Coronary artery (tissue), 2 donors: ENCODE measurements around the gene MFRP.

Source experiments
- DNase-seq: peaks from one replicate; pipeline ENCODE4 v3.0.0-alpha.2; 2017; ENCODE audit warnings: low spot score
- H3K27ac ChIP-seq, 2 donors: fragments of 200-600 bp; sonication (generic); one replicate each; pipeline ENCODE4 v1.5.1; 2016 to 2019
- H3K4me3 ChIP-seq: fragments of 200-600 bp; sonication (generic); 2 replicates; pipeline ENCODE4 v1.5.1; 2016; ENCODE audit warnings: mild to moderate bottlenecking, moderate library complexity
- CTCF ChIP-seq: fragments of 200-600 bp; sonication (generic); IDR thresholded peaks from one replicate; pipeline ENCODE4 v1.5.1; 2019; ENCODE audit warnings: antibody characterized with exemption

MFRP gene

GRCh38 chr11:119361941-119362725, 15.6 kb upstream of the MFRP start:
- DNase-seq: no peak
- TF ChIP-seq CTCF: no peak
- Histone ChIP-seq H3K4me3 (no peak overlapping the region), H3K27ac (peak overlapping the region; percentile 72 to 82)

DNA sequence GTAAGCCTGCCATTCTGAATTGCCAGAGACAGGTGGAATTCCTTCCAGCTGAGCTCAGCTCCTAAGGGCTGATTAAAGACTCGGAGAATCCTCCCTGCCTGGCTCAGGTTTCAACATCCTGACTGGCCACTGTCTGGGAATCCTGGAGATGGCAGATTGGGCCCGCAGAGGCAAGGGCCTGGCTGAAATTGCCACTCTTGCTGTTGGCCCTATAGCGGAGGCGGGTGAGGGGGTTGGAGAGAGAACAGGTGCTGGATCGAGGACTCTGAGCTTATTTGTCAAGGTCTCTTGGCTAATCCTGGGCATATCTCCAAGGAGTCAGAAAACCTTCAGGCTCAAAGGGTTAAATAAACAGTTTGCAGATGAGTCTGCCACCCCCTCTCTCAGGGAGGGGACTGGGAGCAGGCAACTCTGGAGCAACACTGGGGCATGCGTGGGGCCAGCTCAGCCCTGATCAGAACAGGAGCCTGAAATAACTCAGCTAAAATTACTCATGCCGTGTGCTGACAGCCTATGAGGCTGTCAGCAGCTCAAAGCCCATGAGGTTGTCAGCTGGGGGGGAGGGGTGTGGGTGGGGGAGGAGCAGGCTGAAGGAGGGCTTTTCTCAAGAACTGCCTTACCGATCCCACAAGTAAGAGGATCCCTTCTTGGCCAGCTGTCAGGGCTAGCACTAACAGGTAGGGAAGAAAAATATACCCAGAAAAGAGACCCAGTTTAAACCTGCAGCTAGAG, 14.7 kb upstream of the MFRP start:
- Histone ChIP-seq H3K27ac (peak overlapping the region; percentile 72 to 82), H3K4me3 (no peak overlapping the region)
- DNase-seq: no peak
- no peak for TF ChIP-seq CTCF

DNA sequence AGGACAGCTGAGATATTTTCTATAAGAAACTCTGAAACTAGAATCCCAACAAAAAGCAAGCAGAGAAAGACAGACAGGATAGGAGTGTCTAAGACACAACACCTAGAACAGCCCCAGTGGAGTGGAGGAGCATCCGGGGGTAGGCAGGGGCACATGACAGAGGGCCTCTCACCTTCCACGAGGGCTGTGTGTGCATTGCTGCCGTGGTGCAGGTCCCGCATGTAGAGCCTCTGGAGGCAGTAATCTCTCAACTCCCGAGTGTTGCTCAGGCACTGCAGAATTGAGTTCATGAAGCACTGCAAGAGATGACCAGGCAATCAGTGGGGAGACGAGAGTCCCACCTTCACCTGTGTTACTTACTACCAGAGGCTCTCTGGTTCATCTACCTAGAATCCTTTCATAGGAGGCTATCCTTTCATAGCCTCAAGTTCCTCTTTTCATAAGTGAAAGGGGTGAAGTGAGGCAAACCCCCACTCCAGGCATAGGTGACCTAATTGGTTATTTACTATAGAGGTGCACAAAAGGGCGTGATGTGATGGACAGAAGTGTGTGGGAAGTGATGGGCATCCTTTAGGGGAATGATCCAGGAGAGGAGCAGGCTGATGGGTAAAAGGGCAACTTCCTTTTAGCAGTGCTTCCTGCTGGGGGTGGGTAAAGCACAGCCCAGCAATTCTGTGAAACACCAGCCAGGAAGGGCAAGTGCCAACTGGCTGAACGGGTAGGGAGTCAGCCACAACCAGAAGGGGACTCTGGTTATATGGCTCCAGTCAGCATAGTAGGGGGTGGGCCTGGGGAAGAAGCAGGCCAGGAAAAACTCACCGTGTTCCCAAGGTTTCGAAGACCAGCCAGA, 13.1 kb upstream of the MFRP start:
- Histone ChIP-seq H3K27ac (no peak overlapping the region), H3K4me3 (no peak overlapping the region)
- DNase-seq: no peak
- no peak for TF ChIP-seq CTCF

DNA sequence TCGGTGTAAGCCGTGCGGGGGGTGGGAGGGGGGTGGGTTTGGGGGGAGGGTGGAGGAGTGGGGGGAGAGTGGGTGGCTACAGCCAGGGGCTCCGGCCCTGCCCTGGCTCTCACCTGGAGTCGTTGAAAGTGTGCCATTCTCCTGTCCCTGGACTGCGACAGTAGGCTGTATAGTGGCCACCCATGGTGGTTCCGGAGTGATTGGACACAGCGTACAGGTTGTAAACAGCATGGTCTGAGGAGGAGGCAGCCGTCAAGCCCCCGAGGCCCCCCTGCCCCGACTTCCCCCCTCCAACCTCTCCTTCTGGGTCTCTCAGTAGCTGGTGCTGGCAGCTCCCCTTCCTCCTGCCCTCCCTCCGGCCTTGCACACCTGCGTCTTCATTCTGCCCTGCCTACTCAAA, 10.6 kb upstream of the MFRP start:
- Histone ChIP-seq H3K27ac (peak overlapping the region; percentile 52 to 63), H3K4me3 (peak overlapping the region; percentile 73)
- no peak for DNase-seq
- no peak for TF ChIP-seq CTCF

DNA sequence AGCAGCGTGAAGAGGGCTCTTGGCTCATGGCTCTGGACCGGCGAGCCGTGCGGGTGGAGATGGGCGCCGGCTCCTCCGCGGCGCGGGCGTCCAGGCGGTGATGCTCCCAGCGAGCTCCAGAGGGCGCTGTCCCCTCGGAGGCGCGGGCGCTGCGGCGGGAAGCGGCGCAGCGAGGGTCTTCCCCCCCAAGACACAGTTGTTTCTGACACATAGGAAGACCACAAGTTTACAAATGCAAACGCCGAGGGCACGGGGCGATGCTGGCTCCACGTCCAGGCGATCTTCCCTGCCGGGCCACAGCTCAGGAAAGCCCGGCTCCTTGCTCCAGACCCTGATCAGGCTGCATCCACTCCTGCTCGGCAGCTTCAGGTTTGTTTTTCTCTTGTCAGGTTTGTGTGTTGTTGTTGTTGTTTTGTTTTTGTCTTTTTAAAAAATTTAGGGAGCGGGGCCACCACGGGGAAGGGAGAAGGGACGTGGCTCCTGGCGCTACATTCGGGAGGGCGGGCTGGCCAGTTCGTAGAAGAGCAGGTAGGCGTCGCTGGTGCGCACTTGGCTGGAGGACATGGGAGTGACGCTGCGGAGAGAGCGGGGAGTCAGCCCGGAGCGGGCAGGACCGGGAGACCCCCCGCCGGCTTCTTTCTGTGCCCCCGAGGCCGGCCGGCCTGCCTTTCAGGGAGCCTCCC, 10.0 kb upstream of the MFRP start:
- H3K27ac ChIP-seq: peak overlapping the region; percentile 52 to 71
- H3K4me3 ChIP-seq: peak overlapping the region; percentile 73
- peak; percentile 94 for TF ChIP-seq CTCF
- DNase-seq: no peak

- TF ChIP-seq CTCF: no peak
- Histone ChIP-seq H3K27ac (no peak overlapping the region), H3K4me3 (no peak overlapping the region)
- no peak for DNase-seq
Observed at GRCh38 chr11:119355091-119355843, 8.8 kb upstream of the MFRP start.
